Right renal cortex interstitium (tissue), 3 donors: ENCODE data around the gene CFAP20DC. TPM values are rescaled to one million over a fixed set of nuclear protein-coding genes. Genes with fewer than 3 reads are reported as not detected.
"Not testable (repeated sequence)": the region's sequence is repeated elsewhere in the genome, so short reads cannot be mapped to it uniquely, and the experiment has no call there.

ENCODE experiments used
- DNase-seq, 3 donors: peaks; one replicate each; pipeline ENCODE4 v3.0.0-alpha.2; 2013; ENCODE audit warnings: low read depth in 3 of 3, low spot score in 2 of 3
- polyA plus RNA-seq, 3 donors: library from polyadenylated mRNA; unstranded; fragments of 120-200 nt; gene quantifications; one replicate each; pipeline ENCODE4 v1.2.1, GENCODE V29; 2013; ENCODE audit not compliant: insufficient read length in 3 of 3

The CFAP20DC gene
- polyA plus RNA-seq, result 1 to 10 TPM; 4.2 to 5.0 (median 4.6) TPM

DNA sequence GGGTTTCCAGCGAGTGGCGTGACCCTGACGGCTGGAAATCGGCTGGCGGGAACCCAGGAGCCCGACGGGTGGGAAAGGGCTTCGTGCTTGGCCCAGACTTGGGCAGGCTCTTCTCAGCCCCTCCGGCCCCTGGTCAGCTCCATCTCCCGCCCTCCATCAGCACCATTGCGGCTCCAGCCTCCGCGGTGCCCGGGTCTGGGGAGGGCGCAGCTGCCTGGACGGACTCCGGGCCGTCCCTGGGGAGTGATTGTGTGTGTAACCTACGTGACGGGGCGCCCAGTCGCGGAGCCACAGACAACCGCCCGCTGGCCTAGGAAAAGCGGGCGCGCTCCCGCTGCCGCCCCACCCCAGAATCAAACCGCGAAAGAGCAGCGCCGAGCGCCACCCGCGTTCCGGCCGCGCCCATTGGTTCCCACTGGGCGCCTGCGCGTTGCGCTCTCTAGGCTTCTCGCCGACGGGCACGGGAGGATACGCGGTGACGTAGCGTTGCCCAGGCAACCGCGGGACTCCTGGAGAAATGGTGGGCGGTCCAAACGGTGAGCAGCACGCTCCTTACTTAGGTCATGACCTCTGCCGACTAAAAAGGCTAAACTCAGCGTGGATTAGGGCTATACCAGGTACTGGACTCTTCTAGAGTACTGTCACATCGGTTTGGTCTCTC, at the start of gene CFAP20DC:
CFAP20DC (minus strand) TSS at position 355 of the 661 bp plus-strand sequence. CDS start 394 bp downstream, outside the sequence.
- DNase-seq, result peak; percentile 83 to 92 (median 88)

DNA sequence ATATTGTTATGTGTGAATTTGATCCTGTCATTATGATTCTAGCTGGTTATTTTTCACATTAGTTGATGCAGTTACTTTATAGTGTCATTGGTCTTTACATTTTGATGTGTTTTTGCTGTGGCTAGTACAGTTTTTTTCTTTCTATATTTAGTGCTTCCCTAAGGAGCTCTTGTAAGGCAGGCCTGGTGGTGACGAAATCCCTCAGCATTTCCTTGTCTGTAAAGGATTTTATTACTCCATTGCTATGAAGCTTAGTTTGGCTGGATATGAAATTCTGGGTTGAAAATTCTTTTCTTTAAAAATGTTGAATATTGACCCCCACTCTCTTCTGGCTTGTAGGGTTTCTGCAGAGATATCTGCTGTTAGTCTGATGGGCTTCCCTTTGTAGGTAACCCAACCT, 48.7 kb upstream of the CFAP20DC start:
- DNase-seq, result not testable (repeated sequence)

DNA sequence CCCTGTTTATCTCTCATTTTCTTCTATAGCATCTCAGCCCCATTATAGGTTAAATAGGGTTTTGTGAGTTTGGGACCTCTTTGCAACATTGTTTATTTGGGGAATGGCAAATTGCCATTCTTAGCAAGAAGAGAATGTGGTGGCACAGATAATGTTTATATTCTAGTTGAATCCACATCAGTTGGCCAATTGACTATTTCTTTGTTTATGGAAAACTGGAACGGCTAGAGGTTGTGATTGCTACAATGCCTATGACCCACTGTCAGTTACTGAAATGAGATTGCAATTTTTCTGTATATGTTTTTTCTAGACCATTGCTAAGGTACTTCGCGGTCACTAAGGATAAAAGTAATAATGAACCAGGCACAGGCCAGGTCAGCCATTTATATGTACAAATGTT, 44.6 kb upstream of the CFAP20DC start:
- no peak for DNase-seq

GRCh38 chr3:59093521-59093920, 43.7 kb upstream of the CFAP20DC start:
- no peak for DNase-seq

- DNase-seq, result no peak
Observed at GRCh38 chr3:59088761-59089160, 38.9 kb upstream of the CFAP20DC start.

GRCh38 chr3:59085976-59086375, 36.2 kb upstream of the CFAP20DC start:
- DNase-seq, result no peak

GRCh38 chr3:59084583-59084982, 34.8 kb upstream of the CFAP20DC start:
- no peak for DNase-seq

DNA sequence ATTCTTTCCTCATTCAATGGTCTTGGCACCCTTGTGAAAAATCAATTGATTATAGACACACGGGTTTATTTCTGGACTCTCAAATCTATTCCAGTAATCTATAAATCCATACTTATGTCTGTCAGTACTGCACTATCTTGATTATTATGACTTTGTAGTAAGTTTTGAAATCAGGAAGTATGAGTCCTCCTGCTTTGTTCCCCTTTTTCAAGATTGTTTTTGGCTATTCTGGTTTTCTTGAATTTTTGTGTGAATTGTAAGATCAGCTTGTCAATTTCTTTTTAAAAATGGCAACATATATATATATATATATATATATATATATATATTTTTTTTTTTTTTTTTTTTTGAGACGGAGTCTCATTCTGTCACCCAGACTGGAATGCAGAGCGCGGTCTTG, 32.3 kb upstream of the CFAP20DC start:
- no peak for DNase-seq

DNA sequence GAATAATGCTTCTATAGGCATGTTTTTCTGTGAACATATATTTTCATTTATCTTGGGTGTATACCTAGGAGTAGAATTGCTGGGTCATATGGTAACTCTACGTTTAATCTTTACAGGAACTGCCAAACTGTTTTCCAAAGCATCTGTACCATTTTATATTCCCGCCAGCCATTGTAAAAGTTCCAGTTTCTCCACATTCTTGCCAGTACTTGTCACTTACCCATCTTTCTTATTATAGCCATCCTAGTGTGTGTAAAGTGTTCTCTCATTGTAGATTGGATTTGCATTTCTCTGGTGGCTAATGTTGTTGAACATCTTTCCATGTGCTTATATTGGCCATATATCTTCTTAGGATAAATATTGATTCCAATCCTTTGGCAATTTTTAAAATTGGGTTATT, 31.2 kb upstream of the CFAP20DC start:
- no peak for DNase-seq

GRCh38 chr3:59079962-59080361, 30.1 kb upstream of the CFAP20DC start:
- DNase-seq, result no peak

DNA sequence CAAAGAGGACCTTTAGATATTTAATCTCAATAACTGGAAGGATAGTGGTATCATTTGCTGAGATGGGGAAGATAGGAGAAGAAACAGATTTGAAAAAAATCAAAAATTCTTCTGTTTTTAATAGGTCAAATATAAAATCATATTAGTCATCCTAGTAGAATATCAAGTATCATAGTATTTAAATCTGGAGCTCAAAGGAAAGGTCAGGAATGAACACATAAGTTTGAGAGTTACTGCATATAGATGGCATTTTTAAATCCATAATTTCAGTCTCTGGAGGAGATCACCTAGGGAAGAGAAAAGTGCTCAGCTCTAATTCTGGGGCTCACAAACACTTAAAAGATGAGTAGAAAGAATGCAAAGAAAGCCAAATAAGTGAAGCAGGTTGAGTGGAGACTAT, 24.9 kb upstream of the CFAP20DC start:
- DNase-seq, result no peak

GRCh38 chr3:59072681-59073080, 22.9 kb upstream of the CFAP20DC start:
- no peak for DNase-seq

GRCh38 chr3:59069838-59070237, 20.0 kb upstream of the CFAP20DC start:
- DNase-seq, result no peak

- DNase-seq, result no peak
Observed at GRCh38 chr3:59065240-59065639, 15.4 kb upstream of the CFAP20DC start.

DNA sequence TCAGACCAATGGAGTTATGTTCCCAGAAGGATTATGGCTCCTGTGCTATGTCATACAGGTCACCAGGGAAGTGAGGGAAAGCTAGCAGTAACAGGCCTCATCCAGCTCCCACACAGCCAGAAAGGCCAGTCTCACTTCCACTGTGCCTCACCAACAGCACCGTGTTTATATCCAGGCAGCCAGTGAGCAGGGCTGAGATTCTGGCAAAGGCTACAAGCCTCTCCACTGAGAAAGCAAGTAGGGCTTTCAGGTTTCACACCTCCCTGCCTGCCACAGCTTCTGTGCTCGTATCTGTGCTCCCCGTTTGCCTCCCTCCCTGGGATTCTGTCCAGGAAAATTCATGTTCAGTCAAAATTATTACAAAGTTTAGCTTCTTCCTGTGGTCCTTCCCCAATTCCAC, 14.9 kb upstream of the CFAP20DC start:
- no peak for DNase-seq

GRCh38 chr3:59064276-59064675, 14.5 kb upstream of the CFAP20DC start:
- no peak for DNase-seq

DNA sequence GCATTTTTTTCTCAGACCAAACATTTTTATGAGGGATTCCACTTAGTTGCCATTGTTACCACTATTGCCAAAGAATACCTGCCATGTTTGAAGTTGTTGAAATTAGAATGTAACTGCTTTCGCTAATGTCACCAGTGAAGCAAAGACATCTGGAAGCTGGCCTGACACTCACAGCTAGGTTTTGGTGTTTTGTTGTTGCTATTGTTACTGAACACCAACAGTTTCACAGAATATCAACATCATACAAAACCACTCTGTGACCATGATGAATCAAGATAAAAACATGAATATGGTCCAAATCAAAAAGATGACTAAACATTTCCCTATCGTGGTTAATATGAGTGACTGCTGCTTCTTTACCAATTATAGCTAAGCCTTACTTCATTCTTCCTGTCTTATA, 6.9 kb upstream of the CFAP20DC start:
- no peak for DNase-seq

GRCh38 chr3:59052803-59053411, 3.1 kb upstream of the CFAP20DC start:
- no peak for DNase-seq

DNA sequence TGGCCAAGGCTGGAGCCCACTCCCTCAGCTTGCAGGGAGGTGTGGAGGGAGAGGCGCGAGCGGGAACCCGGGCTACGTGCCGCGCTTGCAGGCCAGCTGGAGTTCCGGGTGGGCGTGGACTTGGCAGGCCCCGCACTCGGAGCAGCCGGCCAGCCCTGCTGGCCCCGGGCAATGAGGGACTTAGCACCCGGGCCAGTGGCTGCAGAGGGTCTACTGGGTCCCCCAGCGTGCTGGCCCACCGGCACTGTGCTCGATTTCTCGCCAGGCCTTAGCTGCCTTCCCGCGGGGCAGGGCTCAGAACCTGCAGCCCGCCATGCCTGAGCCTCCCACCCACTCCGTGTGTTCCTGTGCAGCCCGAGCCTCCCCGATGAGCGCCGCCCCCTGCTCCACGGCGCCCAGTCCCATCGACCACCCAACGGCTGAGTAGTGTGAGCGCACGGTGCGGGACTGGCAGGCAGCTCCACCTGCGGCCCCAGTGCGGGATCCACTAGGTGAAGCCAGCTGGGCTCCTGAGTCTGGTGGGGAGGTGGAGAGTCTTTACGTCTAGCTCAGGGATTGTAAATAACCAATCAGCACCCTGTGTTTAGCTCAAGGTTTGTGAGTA, 1.1 kb upstream of the CFAP20DC start:
- not testable (repeated sequence) for DNase-seq

- no peak for DNase-seq
Observed at GRCh38 chr3:59046839-59047238, 3.0 kb downstream of the CFAP20DC start.

DNA sequence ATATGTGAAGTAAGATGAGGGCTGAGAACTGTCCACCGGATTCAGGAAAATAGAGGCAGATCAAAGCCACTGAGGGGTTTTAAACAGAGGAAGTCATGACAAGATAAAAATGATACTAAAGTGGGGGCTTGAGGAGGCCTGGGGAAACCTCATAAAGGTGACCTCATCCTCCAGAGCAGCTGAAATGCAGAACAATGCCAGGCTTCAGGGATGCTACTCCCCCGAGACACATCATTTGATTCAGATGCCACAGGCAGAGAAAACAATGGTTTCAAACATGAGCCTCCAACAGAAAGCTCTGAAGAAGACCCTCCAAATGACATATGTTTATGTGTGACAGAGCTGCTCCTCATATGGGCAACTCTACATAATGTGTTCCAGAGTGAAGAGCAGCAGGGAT, 6.4 kb downstream of the CFAP20DC start:
- no peak for DNase-seq

DNA sequence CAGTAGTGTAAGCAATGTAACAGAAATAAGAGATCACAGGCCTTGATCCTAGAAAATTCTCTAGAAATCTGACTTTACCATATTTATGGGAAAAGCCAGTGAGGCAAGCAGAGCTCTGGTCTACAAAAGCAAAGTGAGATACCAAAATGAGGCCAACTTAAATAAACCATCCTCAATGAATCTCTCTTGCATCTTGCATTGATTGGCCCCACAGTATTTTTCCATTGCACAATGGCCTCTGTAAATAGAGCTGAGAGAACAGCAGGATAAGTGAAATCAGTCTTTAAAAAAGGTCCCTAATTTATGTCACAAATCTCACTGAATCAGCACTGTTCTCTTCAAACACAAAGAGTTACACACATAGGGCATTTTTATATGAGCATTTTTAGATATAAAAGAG, 8.9 kb downstream of the CFAP20DC start:
- DNase-seq, result no peak
